Vagina (tissue), 2 donors: Measurements from ENCODE around the gene CPPED1. TPM values are rescaled to one million over a fixed set of nuclear protein-coding genes. Genes with fewer than 3 reads are reported as not detected.

ENCODE experiments used
- DNase-seq, 2 donors: peaks; one replicate each; pipeline ENCODE4 v3.0.0-alpha.2; 2017; ENCODE audit errors: extremely low spot score in 2 of 2
- H3K27ac ChIP-seq: fragments of 200-600 bp; sonication (generic); one replicate; pipeline ENCODE4 v1.5.1; 2019
- H3K27me3 ChIP-seq: fragments of 200-600 bp; sonication (generic); one replicate; pipeline ENCODE4 v1.5.1; 2019
- H3K36me3 ChIP-seq, 2 donors: fragments of 200-600 bp; sonication (generic); one replicate each; pipeline ENCODE4 v1.5.1; 2017 to 2019
- H3K4me1 ChIP-seq: fragments of 200-600 bp; sonication (generic); one replicate; pipeline ENCODE4 v1.5.1; 2019
- H3K4me3 ChIP-seq, 2 donors: fragments of 200-600 bp; sonication (generic); 1 replicate in 1 of 2; 2 replicates in 1 of 2; pipeline ENCODE4 v1.5.1; 2016 to 2019
- H3K9me3 ChIP-seq: fragments of 200-600 bp; sonication (generic); one replicate; pipeline ENCODE4 v1.5.1; 2019
- CTCF ChIP-seq, 3 experiments: fragments of 450-650 bp in 2 of 3; fragments of 200-600 bp in 1 of 3; sonication (generic) in 1 of 3; IDR thresholded peaks; one replicate each; pipeline ENCODE4 v1.5.1; 2017 to 2019; ENCODE audit warnings: antibody characterized with exemption in 3 of 3, mild to moderate bottlenecking in 2 of 3, moderate library complexity in 2 of 3
- POLR2A ChIP-seq, 2 donors: fragments of 450-650 bp; IDR thresholded peaks; one replicate each; pipeline ENCODE4 v1.6.1; 2017; ENCODE audit warnings: antibody characterized with exemption in 2 of 2, mild to moderate bottlenecking in 2 of 2, moderate library complexity in 2 of 2
- POLR2AphosphoS5 ChIP-seq, 2 donors: sonication (generic); formaldehyde crosslinking; IDR thresholded peaks; one replicate each; pipeline ENCODE4 v1.9.0; 2017; ENCODE audit warnings: antibody characterized with exemption in 2 of 2, mild to moderate bottlenecking in 2 of 2, low read depth in 1 of 2; ENCODE audit not compliant: insufficient read depth in 1 of 2
- intact Hi-C: fragments of 100-400 bp; cut with DNase I; formaldehyde crosslinking; loops from one replicate; pipeline ENCODE4 v1.15.1; 2023
- total RNA-seq: library from RNA; depleted of rRNA; stranded (reverse); fragments of >200 nt; gene quantifications from one replicate; pipeline ENCODE4 v1.2.3, GENCODE V29; 2016

CPPED1 gene
- total RNA-seq, 1 donor from 2014 or later, result 15.2 TPM

GRCh38 chr16:12837756-12838155 lies 34.1 kb upstream of the CPPED1 start:
- no peak overlapping the region for H3K27ac ChIP-seq
- H3K36me3 ChIP-seq, result no peaks in the 10 kb centered on the region
- no peak for TF ChIP-seq POLR2A (IDR thresholded peaks at IDR 0.05)
- TF ChIP-seq CTCF (IDR thresholded peaks at IDR 0.05), result no peak
- TF ChIP-seq POLR2AphosphoS5 (IDR thresholded peaks at IDR 0.05; ENCODE audit: insufficient read depth in 1 of 2, low read depth in 1 of 2), result no peak
- no peaks in the 10 kb centered on the region for H3K27me3 ChIP-seq
- no peak for DNase-seq
- H3K4me1 ChIP-seq, result no peaks in the 10 kb centered on the region
- H3K9me3 ChIP-seq, result no peaks in the 10 kb centered on the region
- intact Hi-C loops, result no loop called here
- H3K4me3 ChIP-seq, result no peak overlapping the region

GRCh38 chr16:12837291-12837690 lies 33.6 kb upstream of the CPPED1 start:
- Histone ChIP-seq H3K36me3 (no peaks in the 10 kb centered on the region), H3K4me1 (no peaks in the 10 kb centered on the region), H3K27ac (no peak overlapping the region), H3K4me3 (no peak overlapping the region), H3K27me3 (no peaks in the 10 kb centered on the region), H3K9me3 (no peaks in the 10 kb centered on the region)
- DNase-seq, result no peak
- intact Hi-C loops, result no loop called here
- no peak for TF ChIP-seq CTCF (IDR thresholded peaks at IDR 0.05)
- TF ChIP-seq POLR2AphosphoS5 (IDR thresholded peaks at IDR 0.05; ENCODE audit: insufficient read depth in 1 of 2, low read depth in 1 of 2), result no peak
- TF ChIP-seq POLR2A (IDR thresholded peaks at IDR 0.05), result no peak

- TF ChIP-seq CTCF (IDR thresholded peaks at IDR 0.05), result no peak
- no peak for TF ChIP-seq POLR2A (IDR thresholded peaks at IDR 0.05)
- no peak for TF ChIP-seq POLR2AphosphoS5 (IDR thresholded peaks at IDR 0.05; ENCODE audit: insufficient read depth in 1 of 2, low read depth in 1 of 2)
- intact Hi-C loops, result no loop called here
- no peak overlapping the region for H3K27ac ChIP-seq
- no peaks in the 10 kb centered on the region for H3K9me3 ChIP-seq
- no peak for DNase-seq
- no peaks in the 10 kb centered on the region for H3K36me3 ChIP-seq
- H3K4me3 ChIP-seq, result no peak overlapping the region
- no peaks in the 10 kb centered on the region for H3K27me3 ChIP-seq
- H3K4me1 ChIP-seq, result no peaks in the 10 kb centered on the region
Measured at GRCh38 chr16:12833926-12834325, 30.2 kb upstream of the CPPED1 start.

- Histone ChIP-seq H3K27me3 (no peaks in the 10 kb centered on the region), H3K9me3 (no peaks in the 10 kb centered on the region), H3K36me3 (no peaks in the 10 kb centered on the region), H3K4me3 (no peak overlapping the region), H3K27ac (no peak overlapping the region), H3K4me1 (no peaks in the 10 kb centered on the region)
- TF ChIP-seq CTCF (IDR thresholded peaks at IDR 0.05), result no peak
- TF ChIP-seq POLR2A (IDR thresholded peaks at IDR 0.05), result no peak
- no peak for TF ChIP-seq POLR2AphosphoS5 (IDR thresholded peaks at IDR 0.05; ENCODE audit: insufficient read depth in 1 of 2, low read depth in 1 of 2)
- no peak for DNase-seq
- intact Hi-C loops, result no loop called here
Measured at GRCh38 chr16:12829096-12829888, 25.6 kb upstream of the CPPED1 start.

- DNase-seq, result no peak
- Histone ChIP-seq H3K4me3 (no peak overlapping the region), H3K27ac (no peak overlapping the region), H3K27me3 (no peaks in the 10 kb centered on the region), H3K9me3 (no peaks in the 10 kb centered on the region), H3K36me3 (no peaks in the 10 kb centered on the region), H3K4me1 (no peaks in the 10 kb centered on the region)
- intact Hi-C loops, result no loop called here
- no peak for TF ChIP-seq POLR2A (IDR thresholded peaks at IDR 0.05)
Measured at GRCh38 chr16:12828206-12828605, 24.5 kb upstream of the CPPED1 start.
